ENCODE data around the gene NR2F2. TPM values are rescaled to one million over a fixed set of nuclear protein-coding genes. Genes with fewer than 3 reads are reported as not detected.

Gene NR2F2
- polyA plus RNA-seq, 1 of the 3 experiments (the other 2 are of a cell fraction) = 3.9 TPM

DNA sequence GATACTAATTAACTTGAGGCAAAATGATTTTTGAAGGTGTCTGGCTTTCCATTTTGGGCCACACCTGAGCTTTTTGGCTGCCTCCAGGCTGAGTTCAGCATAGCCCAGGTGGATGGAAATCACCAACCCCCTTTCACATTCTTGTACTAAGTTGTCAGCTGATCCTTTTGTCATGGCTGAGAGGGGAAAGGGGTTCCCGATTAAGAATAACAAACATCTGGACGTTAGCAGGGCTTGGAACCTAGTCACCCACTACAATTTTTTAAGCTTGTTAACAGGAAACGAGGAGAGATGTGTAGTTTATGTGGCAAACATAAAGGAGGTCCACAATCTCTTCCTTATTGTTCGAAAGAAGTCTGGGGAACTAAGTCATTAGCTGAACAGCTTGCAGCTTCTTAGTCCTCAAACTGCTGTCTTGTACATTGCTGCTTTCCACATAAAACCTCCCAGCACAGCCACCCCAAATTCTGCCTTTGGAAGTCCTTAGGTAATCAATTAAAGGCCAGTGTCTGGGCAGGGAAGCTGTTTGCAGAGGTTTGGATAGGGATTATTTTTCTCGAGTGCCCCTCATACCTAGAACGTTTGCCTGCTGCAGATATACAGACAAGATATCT is 5.0 kb downstream of the NR2F2 start:
- peak overlapping the region; percentile 80 for H3K4me2 ChIP-seq
- H2AFZ ChIP-seq (ENCODE audit: low read depth) = no peak overlapping the region
- CTCF ChIA-PET = interaction anchor here (0.9 to 1.6 kb wide), 4 partner anchors 8 to 250 kb away, joined by 3 to 8 read pairs (median 4); no protein-coding TSS in a partner anchor
- H3K27me3 ChIP-seq (ENCODE audit: insufficient read depth) = no peaks in the 10 kb centered on the region
- H3K27ac ChIP-seq (ENCODE audit: low read depth in 2 of 2, low read length in 1 of 2) = no peak overlapping the region
- 18% methylated on average over 5 of the region's 6 CpGs for WGBS (ENCODE audit: low lambda C conversion rate)
- peaks cover 0 to 7% of the 10 kb centered on the region in 2 experiments; a peak in 2 of 4 replicates for H3K4me1 ChIP-seq (ENCODE audit: control insufficient read depth in 1 of 2, insufficient read depth in 2 of 2, low read depth in 1 of 2, low read length in 1 of 2)
- no peak for DNase-seq
- POLR2A ChIA-PET = no interaction called here
- no peaks in the 10 kb centered on the region for H3K36me3 ChIP-seq (replicated peaks in 1 of 2; ENCODE audit: control insufficient read depth in 1 of 2, insufficient read depth in 2 of 2, low read length in 1 of 2)
- no peaks in the 10 kb centered on the region for H4K20me1 ChIP-seq (ENCODE audit: insufficient read depth)
- TF ChIP-seq ELF1 (IDR thresholded peaks at IDR 0.05) (no peak), FOSL2 (IDR thresholded peaks at IDR 0.05; ENCODE audit: borderline replicate concordance, low read depth) (no peak), RXRA (IDR thresholded peaks at IDR 0.05; ENCODE audit: borderline replicate concordance, low read depth) (no peak), ZBTB33 (IDR thresholded peaks at IDR 0.05; ENCODE audit: borderline replicate concordance, low read depth) (no peak), JUND (IDR thresholded peaks at IDR 0.05) (no peak), MEF2A (IDR thresholded peaks at IDR 0.05; ENCODE audit: borderline replicate concordance, low read depth) (no peak), RAD21 (IDR thresholded peaks at IDR 0.05; ENCODE audit: low read length) (no peak), EP300 (IDR thresholded peaks at IDR 0.05; ENCODE audit: borderline replicate concordance in 1 of 2, low read depth in 1 of 2, low read length in 1 of 2) (no peak), POLR2AphosphoS5 (IDR thresholded peaks at IDR 0.05; ENCODE audit: low read depth, low read length) (no peak), MAX (IDR thresholded peaks at IDR 0.05; ENCODE audit: low read depth) (no peak), FOXJ3 (CRISPR knock-in tag; IDR thresholded peaks at IDR 0.05) (no peak), TAF1 (IDR thresholded peaks at IDR 0.05; ENCODE audit: borderline replicate concordance, low read depth, low read length) (no peak), NRF1 (IDR thresholded peaks at IDR 0.05; ENCODE audit: low read depth, low read length) (no peak), SIN3A (IDR thresholded peaks at IDR 0.05; ENCODE audit: borderline replicate concordance, low read depth, low read length) (no peak), GABPA (IDR thresholded peaks at IDR 0.05; ENCODE audit: low read depth) (no peak), GATA2 (CRISPR knock-in tag; IDR thresholded peaks at IDR 0.05) (no peak), NFIC (IDR thresholded peaks at IDR 0.05; ENCODE audit: borderline replicate concordance) (no peak)
- TF ChIP-seq, protein P1, sequence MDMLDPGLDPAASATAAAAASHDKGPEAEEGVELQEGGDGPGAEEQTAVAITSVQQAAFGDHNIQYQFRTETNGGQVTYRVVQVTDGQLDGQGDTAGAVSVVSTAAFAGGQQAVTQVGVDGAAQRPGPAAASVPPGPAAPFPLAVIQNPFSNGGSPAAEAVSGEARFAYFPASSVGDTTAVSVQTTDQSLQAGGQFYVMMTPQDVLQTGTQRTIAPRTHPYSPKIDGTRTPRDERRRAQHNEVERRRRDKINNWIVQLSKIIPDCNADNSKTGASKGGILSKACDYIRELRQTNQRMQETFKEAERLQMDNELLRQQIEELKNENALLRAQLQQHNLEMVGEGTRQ (IDR thresholded peaks at IDR 0.05; ENCODE audit: borderline replicate concordance, low read depth, low read length) = no peak
- H3F3A ChIP-seq (replicated peaks; ENCODE audit: insufficient read depth) = peaks cover 3% of the 10 kb centered on the region
- H3K9me3 ChIP-seq = no peaks in the 10 kb centered on the region
- no peaks in the 10 kb centered on the region for H3K9me2 ChIP-seq
- peaks cover 27% of the 10 kb centered on the region for H3K79me2 ChIP-seq (ENCODE audit: insufficient read depth)
- no peak overlapping the region for H3K9ac ChIP-seq
- peak overlapping the region; percentile 22 to 24; a peak in 3 of 4 replicates for H3K4me3 ChIP-seq (ENCODE audit: low read depth in 2 of 2, low read length in 1 of 2)
